ENCODE data around the gene ZNF618.
"Not testable (repeated sequence)": the region's sequence is repeated elsewhere in the genome, so short reads cannot be mapped to it uniquely, and the experiment has no call there.

ZNF618 gene

DNA sequence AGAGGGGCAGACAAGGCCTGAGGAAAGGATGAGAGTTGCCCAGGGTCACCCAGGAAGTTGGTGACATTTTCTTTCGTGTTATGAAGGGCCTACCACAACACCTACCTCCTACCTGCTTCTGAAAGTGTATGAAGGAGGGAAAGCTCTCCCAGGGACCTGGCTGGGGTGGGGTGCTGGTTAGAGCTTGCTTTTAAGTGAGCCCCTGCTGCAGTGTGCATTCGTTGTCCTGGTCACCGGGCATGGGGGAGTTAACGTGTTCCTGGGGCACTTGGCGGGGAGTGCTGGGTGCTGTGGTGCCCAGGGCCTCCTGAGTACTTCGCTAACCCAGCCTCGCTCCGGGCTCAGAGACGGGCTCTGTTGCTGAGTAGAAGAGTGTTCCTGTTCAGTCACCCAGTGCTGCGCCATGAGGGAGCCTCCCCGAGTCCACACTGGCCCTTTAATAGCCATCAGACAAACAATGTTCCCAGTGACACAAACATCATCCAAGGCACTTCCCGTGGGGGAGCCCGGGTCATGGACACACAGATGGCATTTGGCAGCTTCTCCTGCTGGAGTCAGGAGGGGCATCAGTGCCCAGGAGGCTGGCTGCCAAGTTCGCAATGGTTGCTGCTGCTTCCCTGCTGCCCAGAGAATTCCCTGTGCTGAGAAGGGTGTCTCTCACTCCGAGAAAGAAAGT, 116.3 kb downstream of the ZNF618 start:
- FAIRE-seq = no peak

DNA sequence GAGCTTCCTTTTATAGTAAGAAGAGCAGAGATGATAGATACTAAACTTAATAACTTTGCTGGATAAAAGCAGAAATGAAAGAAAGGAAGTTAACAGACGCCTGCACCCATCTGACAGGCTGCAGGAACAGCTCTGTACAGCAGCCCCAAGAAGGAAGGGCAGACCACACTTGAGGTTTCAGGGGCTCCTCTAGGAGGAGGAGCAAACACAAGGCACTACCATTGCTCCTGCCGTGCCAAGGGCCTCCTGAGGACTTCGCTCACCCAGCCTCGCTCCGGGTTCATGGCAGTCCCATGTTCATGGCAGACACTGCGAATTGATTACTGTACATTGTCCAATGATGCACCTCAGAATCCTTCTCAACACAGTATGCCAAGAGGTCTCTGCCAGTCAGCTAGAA, 116.9 kb downstream of the ZNF618 start:
- FAIRE-seq = no peak

DNA sequence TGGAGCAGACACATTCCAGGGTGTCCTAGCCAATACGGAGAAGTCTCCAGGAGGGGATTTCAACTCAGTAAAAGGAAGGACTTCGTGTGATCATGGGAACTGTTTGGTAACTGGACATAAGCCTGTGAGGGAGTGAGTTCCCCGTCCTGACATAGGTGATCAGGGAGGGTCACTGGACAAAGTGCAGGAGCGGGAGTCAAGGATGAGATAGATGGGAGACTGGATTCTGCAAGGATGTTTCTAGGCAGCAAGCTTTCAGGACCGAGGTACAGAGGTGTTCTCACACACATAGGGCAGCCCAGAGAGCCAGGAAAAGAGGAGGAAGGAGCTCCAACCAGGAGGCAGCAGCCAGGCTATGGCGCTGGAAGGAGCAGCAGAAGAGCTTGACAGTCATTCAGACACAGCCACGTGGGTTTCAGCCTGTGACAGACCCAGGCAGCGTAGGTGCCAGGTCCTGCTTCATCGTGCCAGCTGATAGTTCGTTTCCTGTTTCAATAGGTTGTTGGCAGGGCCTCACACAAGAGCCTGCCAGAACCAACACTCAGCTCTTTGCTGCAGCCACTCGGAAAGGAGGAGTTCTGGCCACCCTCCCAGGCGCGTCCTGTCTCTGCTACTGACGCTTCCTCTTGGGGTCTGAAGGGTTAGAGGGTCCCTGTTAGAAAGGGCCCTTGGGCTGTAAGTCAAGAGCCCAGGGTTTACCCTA, 117.9 kb downstream of the ZNF618 start:
- FAIRE-seq = no peak

DNA sequence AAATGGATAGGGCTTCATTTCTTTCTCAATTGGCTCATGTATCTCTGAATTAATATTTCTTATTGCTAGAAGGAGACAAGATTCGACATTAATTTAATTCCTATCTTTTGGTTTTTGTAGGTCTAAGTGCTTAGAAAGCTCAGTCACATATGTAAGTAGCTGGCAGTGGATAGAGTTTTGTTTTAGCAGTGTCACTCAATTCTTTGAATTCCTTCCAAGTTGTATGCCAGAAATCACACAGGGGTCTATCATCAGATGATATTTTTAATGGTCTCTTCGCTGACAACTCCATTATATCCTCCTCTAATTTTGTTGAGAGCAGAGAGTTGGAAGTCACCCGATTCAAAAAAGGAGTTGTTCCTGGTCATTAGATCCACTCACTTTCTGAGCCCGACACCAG, 119.3 kb downstream of the ZNF618 start:
- FAIRE-seq = no peak

DNA sequence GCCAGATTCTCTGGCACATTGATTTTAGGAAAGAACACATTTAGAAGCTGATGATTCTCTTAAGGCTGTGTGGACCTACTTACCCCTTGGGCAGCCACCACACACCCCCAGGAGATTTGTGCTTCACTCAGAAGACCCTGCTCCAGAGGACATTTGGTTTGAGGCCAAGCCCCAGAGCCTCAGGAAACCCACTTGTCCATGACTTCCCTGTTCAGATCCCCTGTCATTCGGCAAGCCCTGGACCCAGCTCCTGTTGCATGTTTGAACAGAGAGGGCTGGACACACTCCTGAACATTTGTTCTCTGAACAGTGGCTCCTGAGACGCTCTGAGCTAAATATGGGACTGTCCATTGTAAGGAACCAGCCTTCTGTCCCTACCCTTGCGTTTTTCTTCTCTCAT, 119.9 kb downstream of the ZNF618 start:
- FAIRE-seq = no peak

DNA sequence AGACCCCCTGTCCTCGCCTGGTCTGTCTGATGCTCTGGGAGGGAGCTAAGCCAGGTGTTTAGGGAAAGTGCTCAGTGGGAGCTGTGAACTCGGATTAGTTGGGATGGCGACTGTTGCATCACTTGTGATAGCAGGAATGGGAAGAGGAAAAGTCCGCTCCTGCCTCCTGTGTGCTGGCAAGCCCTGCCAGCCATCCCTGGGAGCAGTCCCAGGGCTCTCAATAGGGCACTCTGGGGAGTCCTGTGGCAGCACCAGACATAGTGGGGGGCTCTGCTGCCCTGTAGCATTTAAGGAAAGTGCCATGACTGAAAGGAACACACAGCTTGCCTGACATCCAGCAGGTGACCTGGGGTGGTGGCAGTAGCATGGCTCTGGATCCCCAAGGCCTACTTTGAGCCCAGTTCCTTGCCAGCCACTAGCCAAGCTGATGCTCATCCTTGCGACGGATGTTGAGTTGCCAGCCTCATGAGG, 120.5 kb downstream of the ZNF618 start:
- FAIRE-seq = no peak

DNA sequence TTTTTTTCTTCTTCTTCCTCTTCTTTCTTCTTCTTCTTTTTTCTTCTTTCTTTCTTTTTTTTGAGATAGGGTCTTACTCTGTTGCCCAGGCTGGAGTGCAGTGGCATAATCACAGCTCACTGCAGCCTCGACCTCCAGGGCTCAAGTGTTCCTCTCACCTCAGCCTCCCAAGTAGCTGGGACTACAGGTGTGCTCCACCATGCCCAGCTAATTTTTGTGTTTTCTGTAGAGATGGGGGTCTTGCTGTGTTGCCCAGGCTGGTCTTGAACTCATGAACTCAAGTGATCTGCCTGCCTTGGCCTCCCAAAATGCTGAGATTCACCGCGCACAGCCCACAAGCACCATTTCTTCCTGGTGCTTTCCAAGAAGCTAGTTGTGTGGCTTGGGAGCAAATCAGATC, 121.0 kb downstream of the ZNF618 start:
- not testable (repeated sequence) for FAIRE-seq

DNA sequence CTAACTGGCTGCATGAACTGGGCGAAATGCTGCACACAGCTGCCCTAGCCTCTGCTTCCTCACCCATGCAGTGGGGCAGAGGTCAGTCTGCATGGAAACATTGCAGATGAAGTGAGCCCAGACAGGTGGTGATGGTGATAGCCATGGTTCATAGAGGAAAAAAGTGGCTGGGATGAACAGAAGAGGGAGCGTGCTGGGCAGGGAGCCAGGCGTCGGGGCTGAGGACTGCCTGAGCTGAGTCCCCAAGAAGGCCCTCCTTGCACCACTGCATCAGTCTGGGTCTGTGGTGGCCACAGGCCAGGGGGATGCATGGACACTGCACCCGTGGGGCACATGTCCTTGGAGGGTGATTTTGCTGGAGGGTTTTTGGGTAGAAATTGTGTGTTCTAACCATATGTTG, 121.5 kb downstream of the ZNF618 start:
- FAIRE-seq = no peak

DNA sequence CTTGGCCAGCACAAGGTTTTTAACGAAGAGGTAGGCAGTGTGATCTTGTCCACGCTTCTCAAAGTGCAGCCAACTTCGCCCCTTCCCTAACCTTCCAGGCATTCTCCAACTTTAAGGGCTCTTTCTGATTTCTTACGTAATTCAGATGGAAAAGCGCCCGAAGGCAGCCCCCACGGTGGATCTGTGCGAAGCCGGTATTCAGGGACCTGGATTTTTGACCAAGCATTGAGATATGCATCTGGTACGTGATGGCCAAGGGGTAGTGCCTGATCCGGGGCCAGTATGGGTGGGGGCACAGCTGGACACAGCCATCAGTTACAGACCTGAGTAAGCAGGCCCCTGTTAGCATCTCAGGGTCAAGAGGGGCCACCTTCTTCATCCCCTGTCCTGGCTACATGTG, 122.0 kb downstream of the ZNF618 start:
- no peak for FAIRE-seq

DNA sequence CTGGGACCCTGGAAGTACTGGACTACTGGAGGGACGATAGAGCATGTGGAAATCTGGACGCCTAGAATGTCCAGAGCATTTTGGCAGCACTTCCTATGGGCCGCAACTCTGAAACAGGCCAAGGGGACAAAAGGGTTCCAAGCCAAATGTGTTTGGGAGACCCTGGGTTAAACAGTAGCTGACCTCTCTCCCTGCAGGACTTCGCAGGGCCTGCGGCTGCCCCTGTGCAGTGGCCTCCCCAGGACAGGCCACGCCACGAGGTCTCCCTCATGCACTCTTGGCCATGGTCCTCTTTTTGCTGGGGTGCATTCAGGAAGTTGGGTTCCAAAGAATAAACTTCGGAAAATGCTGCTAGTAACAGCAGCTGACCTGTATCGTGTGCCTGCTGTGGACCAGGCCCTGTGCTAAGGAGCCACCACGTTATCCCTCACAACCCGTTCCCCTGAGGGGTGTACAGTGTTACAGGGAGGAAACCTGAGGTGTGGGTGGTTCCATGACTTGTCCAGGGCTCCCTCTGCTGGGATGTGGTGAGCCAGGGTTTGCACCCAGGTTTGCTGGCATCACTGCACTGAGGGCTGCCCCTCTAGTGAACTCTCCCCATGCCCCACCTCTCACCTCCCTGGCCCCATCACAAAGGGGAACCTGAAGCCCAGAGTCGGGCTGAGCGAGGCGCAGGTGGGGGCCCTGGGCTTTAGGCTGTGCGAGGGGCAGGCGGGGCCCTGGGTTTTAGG, 122.6 kb downstream of the ZNF618 start:
- no peak for FAIRE-seq

DNA sequence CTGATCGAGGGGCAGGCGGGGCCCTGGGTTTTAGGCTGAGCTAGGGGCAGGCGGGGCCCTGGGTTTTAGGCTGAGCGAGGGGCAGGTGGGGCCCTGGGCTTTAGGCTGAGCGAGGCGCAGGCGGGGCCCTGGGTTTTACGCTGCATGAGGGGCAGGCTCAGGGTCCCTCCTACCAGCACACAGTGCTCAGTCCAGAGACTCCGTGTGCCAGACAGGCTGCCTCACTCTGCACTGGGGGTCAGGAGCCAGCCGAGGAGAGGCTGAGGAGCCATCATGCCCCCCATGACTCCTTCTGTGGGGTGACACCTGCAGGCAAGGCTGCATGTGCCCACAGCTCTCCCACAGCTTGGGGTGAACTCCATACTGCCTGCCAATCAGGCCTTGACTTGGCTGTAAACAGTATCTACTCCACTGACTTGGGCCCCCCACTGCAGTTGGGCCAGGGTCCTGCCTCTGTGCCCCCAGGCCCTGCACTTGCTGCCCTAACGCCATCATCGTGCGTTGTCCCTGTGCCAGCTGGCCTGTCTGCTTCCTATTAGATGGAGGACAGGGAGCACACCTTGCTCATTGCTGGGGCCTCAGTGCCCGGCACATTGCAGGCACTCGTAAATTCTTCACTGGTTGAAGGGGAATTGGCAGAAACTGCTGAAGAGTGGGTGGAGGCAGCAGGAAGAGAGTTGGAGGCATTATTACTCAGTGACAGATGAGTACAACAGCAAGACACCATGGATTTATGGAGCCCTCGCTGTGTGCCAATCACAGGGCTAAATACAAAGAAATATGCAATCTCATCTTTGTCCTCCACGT, 123.3 kb downstream of the ZNF618 start:
- FAIRE-seq = no peak

DNA sequence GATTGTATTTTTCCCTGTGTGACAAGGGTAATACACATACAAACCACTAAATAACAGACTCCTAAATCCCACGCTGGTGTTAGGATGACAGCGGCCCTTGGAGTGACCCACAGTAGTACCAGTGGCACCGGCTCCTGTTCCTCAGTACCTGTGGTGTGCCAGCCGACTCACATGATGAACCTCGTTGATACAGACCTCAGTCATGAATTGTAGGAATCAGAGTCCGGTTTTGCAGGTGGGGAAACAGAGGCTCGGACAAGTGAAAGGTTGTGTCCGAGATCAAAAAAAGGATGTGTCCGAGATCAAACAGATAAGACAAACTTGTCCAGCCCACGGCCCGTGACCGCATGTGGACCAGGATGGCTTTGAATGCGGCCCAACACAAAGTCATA, 124.0 kb downstream of the ZNF618 start:
- FAIRE-seq = no peak

DNA sequence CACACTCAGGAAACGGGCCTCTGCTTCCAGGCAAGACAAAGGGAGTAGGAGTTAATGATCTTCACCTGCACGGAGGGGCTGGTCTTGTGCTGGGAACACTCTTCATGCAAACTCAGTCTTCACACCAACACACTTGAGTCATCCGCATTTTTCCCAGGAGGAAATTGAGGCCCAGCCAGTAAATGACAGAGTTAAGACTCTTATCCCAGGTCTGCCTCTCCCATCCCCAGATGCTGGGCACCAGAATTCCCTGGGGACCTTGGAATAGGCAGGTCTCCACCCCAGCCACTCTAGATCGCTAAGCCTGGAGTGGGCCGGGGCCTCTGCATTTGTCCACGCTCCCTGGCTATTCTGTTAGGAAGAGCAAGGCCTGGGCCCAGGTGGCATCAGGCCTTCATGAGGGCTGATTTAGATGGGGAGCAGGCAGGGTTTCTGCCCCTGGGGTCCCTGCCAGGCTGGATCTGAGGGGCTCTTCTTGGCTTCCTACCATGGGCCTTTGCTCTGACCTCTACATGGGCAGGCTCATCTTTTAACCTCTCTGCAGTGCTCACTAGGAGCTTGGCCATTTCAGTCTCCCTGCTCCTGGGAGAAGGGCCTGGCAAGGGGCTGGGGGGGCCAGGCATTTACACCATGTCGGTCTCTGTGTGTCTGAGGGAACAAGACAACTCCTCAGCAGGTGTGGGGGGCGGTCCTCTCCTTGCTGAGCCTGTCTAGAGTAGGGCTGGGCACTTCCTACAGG, 124.7 kb downstream of the ZNF618 start:
- no peak for FAIRE-seq

DNA sequence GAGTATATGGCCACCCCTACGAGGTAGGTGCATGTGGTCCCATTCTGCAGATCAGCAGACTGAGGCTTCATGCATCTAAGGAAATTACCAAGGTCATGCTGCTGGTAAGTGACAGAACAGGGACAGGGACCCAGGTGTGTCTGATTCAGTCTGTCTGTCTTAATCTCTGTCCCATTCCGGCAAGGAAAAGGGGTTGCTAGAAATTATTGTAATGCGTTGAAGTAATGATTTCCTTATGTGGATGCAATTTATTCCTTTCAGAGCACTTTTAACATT, 125.2 kb downstream of the ZNF618 start:
- no peak for FAIRE-seq

DNA sequence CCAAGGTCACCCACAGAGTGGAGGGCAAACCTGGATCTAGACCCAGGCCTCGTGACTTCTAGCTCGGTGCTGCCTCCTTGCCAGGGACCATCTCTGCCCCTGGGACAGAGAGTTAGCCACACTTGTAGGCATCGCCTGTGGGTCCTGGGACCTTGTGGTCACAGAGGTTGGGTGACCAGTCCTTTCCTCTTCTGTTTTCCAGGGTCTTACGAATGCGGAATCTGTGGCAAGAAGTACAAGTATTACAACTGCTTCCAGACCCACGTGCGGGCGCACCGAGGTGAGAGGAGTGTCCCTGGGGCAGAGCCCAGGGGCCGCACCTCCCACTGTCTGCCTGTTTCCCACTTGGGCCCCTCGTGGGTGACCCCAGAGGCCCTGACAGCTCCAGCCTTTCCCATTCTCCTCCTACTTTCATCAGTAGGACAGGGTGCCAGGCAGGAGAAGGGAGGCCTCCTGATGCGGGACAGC, 125.7 kb downstream of the ZNF618 start:
- no peak for FAIRE-seq

DNA sequence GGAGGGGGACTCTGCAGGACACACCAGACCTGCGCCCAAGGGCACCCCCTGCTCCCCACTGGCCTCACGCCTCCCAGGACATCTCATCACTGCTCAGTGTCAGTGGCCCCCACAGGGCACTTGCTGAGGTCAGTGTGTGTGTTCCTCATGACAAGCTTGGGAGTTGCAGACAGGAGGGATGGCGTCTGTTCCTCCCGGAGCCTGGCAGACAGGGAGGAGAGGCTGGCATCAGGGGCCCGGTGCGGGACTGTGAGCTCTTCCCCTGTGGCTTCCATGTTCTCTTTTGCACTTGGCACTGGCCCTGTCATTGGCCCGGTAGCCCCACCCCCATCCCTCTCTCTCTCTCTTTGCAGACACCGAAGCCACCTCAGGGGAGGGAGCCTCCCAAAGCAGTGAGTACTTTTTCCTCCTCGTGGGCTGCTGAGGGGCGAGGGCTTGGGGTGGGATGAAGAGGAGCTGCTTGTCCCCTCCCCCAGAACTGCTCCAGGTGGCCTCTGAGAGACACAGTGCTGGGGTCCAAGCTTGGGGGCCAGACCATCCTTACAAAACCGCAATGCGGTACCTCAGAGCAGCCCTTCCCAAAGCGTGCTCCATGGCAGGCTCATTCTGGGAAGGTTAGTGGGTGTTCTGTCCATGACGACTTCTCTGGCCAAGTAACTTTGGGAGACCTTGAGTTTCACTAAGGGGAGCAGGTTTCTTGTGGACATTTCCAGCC, 126.3 kb downstream of the ZNF618 start:
- FAIRE-seq = no peak

DNA sequence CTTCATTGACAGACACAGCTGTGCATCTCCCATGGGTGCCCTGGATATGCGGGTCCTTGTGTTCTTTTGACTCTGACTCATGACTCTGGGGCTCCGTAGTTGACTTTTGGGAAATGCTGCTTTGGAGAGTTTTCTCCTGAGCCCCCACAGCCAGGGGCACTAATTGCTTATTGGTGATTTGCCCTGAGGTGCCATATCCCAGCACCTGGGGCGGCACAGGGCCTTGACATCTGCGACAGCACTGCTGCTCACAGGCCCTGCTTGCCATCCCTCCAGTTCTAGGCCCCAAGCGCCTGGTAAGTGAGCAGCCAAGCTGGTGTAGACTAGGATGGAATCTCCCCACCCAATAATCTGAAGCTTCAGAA, 126.9 kb downstream of the ZNF618 start:
- FAIRE-seq = no peak

DNA sequence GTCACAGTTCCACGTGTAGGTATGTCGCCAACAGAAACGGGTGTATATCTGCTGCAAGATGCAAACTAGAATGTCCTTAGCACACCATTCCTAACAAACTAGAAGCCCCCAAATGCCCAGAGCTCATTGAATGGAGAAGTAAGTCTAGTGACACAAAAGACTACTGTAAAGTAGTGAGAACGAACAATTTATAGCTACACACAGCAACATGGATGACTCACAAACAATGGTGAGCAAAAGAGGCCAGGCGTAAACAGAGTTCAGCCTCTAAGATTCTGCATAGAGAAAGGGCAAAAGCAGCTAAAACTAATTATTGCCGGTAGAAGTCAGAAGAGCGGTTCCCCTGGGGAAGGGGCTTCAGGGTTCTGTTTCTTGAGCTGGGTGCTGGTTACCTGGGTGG, 127.2 kb downstream of the ZNF618 start:
- FAIRE-seq = no peak

DNA sequence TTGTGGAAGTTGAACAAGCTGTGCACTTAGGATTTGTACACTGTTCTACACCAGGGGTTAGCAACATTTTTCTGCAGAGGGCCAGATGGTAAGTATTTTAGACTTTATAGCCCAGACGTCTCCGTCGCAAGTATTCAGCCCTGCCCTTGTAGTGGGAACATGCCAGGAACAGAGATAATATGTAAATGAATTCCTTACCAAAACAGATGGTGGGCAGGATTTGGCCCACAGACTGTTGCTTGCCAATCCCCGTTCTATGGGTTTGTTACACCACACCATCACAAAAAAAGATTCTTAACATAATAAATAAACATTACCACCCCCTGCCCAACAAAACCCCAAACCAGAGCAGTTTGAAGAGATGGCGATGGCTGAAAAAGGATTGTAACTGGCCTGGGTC, 127.6 kb downstream of the ZNF618 start:
- no peak for FAIRE-seq

DNA sequence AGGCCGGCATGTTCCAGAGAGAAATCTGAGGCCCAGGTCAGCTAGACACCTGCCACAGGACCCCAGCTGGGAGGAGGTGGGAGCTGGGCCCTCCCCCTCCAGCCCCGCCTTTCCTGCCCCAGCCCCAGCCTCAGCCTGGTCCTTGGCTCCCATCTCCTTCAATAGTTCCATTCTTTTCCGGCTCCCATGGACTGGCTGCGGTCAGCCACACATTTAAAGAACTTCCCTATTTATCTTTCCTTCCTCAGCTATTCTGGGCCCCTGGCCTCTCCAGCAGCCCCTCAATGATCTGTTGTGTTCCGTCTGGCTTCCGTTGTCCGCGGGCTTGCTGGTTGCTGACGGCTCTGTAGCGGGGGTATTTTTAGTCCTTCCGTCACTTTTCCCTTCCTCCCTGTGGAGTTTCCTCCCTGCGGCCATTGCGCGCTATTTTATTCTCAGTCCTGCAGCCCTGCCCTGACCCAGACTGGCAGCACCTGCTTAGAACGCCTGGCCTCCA, 128.2 kb downstream of the ZNF618 start:
- FAIRE-seq = no peak

DNA sequence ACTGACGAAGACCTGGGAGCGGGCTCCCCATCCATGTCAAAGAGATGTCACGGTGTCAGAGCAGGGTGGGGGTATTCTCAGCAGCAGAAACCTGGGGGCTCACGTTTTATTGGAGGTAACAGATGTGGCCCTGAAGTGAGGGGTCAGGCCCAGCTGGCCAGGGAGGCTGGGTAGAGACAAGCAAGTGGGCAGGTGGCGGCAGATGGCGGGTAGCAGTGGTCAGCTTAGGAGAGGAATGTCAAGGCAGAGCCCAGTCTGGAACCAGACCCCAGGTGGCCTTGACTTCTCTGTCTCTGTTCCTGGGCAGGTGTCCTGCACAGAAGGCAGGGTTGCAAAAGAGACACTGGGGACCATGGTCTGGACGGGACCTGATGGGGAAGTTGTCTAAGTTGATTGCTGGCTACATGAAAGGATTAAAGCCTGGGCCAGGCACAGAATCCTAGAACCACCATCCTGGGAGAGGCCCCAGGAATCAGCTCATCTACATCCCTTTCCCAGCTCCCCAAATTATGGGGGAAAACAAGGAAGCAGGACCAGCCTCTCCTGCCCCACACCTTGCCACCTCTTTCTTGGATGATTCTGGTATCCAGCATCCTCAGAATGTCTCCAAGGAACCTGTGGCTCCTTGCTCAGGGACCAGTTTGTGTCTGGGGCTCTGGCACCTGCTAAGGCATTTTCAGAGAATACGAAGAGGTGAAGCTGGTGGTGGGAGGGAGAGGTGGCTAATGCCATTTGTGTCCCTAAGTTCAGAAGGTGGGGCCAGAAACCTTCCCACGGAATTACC, 129.5 kb downstream of the ZNF618 start:
- FAIRE-seq = no peak

Data from TTC549 (cell line).